PC-9 (cell line): ENCODE data around the gene HCST. TPM values are rescaled to one million over a fixed set of nuclear protein-coding genes. Genes with fewer than 3 reads are reported as not detected.

ENCODE experiments used
- BruUV-seq: library from RNA; stranded (reverse); fragments of 400-500 nt; replicated peaks from 2 replicates; lab custom pipeline; 2021; lab: Mats Ljungman, UMichigan
- CTCF ChIA-PET: fragments of 300-600 bp; sonication (Branson Sonifier 250); formaldehyde crosslinking; loops from one replicate; lab custom pipeline; 2022; ENCODE audit warnings: antibody characterized with exemption; lab: Charles Lee
- POLR2A ChIA-PET: fragments of 300-600 bp; sonication (Branson Sonifier 250); formaldehyde crosslinking; loops from one replicate; lab custom pipeline; 2022; ENCODE audit warnings: antibody characterized with exemption; ENCODE audit not compliant: unreplicated experiment; lab: Charles Lee
- DNase-seq, 2 experiments: peaks; one replicate each; pipeline versions ENCODE4 v3.0.0 to v3.0.0-alpha.2; 2015 to 2022; ENCODE audit warnings: mixed read lengths in 1 of 2
- H2AFZ ChIP-seq: fragments of 200-600 bp; sonication (generic); 2 replicates; pipeline ENCODE4 v1.8.1; 2017; ENCODE audit warnings: antibody characterized with exemption
- H3F3A ChIP-seq: fragments of 200-600 bp; sonication (generic); 2 replicates; pipeline ENCODE4 v1.8.1; 2017; ENCODE audit warnings: antibody characterized with exemption, mild to moderate bottlenecking, low read depth; ENCODE audit not compliant: insufficient read depth
- H3K27ac ChIP-seq: fragments of 200-600 bp; sonication (generic); 2 replicates; pipeline ENCODE4 v1.6.1; 2016; ENCODE audit warnings: mixed run types
- H3K27me3 ChIP-seq: fragments of 200-600 bp; sonication (generic); 2 replicates; pipeline ENCODE4 v1.6.1; 2016; ENCODE audit warnings: low read depth, mixed run types; ENCODE audit not compliant: insufficient read depth
- H3K36me3 ChIP-seq: fragments of 200-600 bp; sonication (generic); 2 replicates; pipeline ENCODE4 v1.6.1; 2016; ENCODE audit warnings: low read depth, mixed run types
- H3K4me1 ChIP-seq: fragments of 200-600 bp; sonication (generic); replicated peaks from 2 replicates; pipeline ENCODE4 v1.6.1; 2016; ENCODE audit warnings: mixed run types; ENCODE audit not compliant: insufficient read depth
- H3K4me2 ChIP-seq: fragments of 200-600 bp; sonication (generic); 2 replicates; pipeline ENCODE4 v1.6.1; 2017; ENCODE audit warnings: mixed run types
- H3K4me3 ChIP-seq: fragments of 200-600 bp; sonication (generic); 2 replicates; pipeline ENCODE4 v1.6.1; 2016; ENCODE audit warnings: mixed run types
- H3K79me2 ChIP-seq: fragments of 200-600 bp; sonication (generic); 2 replicates; pipeline ENCODE4 v1.6.1; 2017; ENCODE audit warnings: low read depth, mixed run types
- H3K9me2 ChIP-seq: fragments of 200-600 bp; sonication (generic); 2 replicates; pipeline ENCODE4 v1.8.1; 2017; ENCODE audit warnings: mild to moderate bottlenecking; ENCODE audit not compliant: insufficient read depth
- H3K9me3 ChIP-seq: fragments of 200-600 bp; sonication (generic); 2 replicates; pipeline ENCODE4 v1.8.1; 2016; ENCODE audit warnings: low read depth; ENCODE audit not compliant: insufficient read depth
- H4K20me1 ChIP-seq: fragments of 200-600 bp; sonication (generic); 2 replicates; pipeline ENCODE4 v1.8.1; 2017; ENCODE audit not compliant: insufficient read depth
- CTCF ChIP-seq: fragments of 200-600 bp; sonication (generic); conservative IDR thresholded peaks from 2 replicates; pipeline ENCODE4 v1.6.1; 2017; ENCODE audit warnings: mixed run types, antibody characterized with exemption, mild to moderate bottlenecking, moderate library complexity
- EZH2 ChIP-seq: fragments of 200-600 bp; sonication (generic); IDR thresholded peaks from 2 replicates; pipeline ENCODE4 v1.8.0; 2017; ENCODE audit warnings: antibody characterized with exemption, low read depth
- intact Hi-C: fragments of 100-400 bp; cut with micrococcal nuclease; formaldehyde crosslinking; loops from one replicate; pipeline ENCODE4 v1.10.0; 2022; ENCODE audit not compliant: unreplicated experiment
- total RNA-seq: library from RNA; stranded (reverse); gene quantifications from 2 replicates; pipeline ENCODE4 v1.2.3, GENCODE V29; 2021

Gene HCST
- total RNA-seq, 1 experiment from 2014 or later, result 1.8 TPM

GRCh38 chr19:35945121-35945790 lies 42.9 kb downstream of the HCST start:
- Histone ChIP-seq H3K79me2 (no peaks in the 10 kb centered on the region), H3K4me3 (no peak overlapping the region), H3K4me1 (no peaks in the 10 kb centered on the region), H4K20me1 (no peaks in the 10 kb centered on the region; the same call in 1 of the 2 replicates), H2AFZ (no peak overlapping the region), H3K9me3 (no peaks in the 10 kb centered on the region), H3K9me2 (no peaks in the 10 kb centered on the region), H3F3A (no peaks in the 10 kb centered on the region), H3K36me3 (no peaks in the 10 kb centered on the region), H3K27ac (no peak overlapping the region), H3K27me3 (peaks cover 3% of the 10 kb centered on the region; the same call in 1 of the 2 replicates), H3K4me2 (no peak overlapping the region)
- no TSS peak for BruUV-seq
- intact Hi-C loops, result no loop called here
- no peak for TF ChIP-seq CTCF
- DNase-seq, result no peak
- CTCF ChIA-PET, result interaction anchor here (0.5 kb wide), 1 partner anchor 37 kb away, joined by 13 read pairs; no protein-coding TSS in a partner anchor
- POLR2A ChIA-PET, result no interaction called here

- intact Hi-C loops, result no loop called here
- Histone ChIP-seq H3K4me3 (no peak overlapping the region), H3K36me3 (no peaks in the 10 kb centered on the region), H3K9me2 (no peaks in the 10 kb centered on the region), H3K27me3 (peaks cover 6% of the 10 kb centered on the region), H3K79me2 (no peaks in the 10 kb centered on the region), H3K4me2 (no peak overlapping the region), H3K9me3 (no peaks in the 10 kb centered on the region), H2AFZ (no peak overlapping the region), H3F3A (no peaks in the 10 kb centered on the region), H4K20me1 (no peaks in the 10 kb centered on the region; the same call in 1 of the 2 replicates), H3K27ac (no peak overlapping the region), H3K4me1 (no peaks in the 10 kb centered on the region)
- DNase-seq, result no peak
- ChIA-PET POLR2A (interaction anchor here (0.7 kb wide), 1 partner anchor 68 kb away, joined by 4 read pairs; the partner anchor contains the start of gene ALKBH6), CTCF (no interaction called here)
- BruUV-seq, result no TSS peak
- TF ChIP-seq EZH2 (no peak), CTCF (no peak)
These were observed 43.9 kb downstream of the HCST start for GRCh38 chr19:35946203-35946602.

- H3K4me3 ChIP-seq, result no peak overlapping the region
- no TSS peak for BruUV-seq
- no peak overlapping the region for H3K27ac ChIP-seq
- intact Hi-C loops, result no loop called here
- H3K79me2 ChIP-seq, result no peaks in the 10 kb centered on the region
- H3K9me3 ChIP-seq, result no peaks in the 10 kb centered on the region
- H3F3A ChIP-seq, result no peaks in the 10 kb centered on the region
- no peaks in the 10 kb centered on the region for H3K4me1 ChIP-seq
- TF ChIP-seq CTCF (no peak), EZH2 (no peak)
- H3K9me2 ChIP-seq, result no peaks in the 10 kb centered on the region
- no peak overlapping the region for H2AFZ ChIP-seq
- POLR2A ChIA-PET, result interaction anchor here (0.7 kb wide), 1 partner anchor 104 kb away, joined by 3 read pairs; no protein-coding TSS in a partner anchor
- no peaks in the 10 kb centered on the region; the same call in 1 of the 2 replicates for H4K20me1 ChIP-seq
- H3K4me2 ChIP-seq, result no peak overlapping the region
- no peak for DNase-seq
- CTCF ChIA-PET, result interaction anchor here (0.6 to 1.5 kb wide), 4 partner anchors 13 to 164 kb away, joined by 3 to 11 read pairs (median 3); no protein-coding TSS in a partner anchor
- H3K36me3 ChIP-seq, result no peaks in the 10 kb centered on the region
- H3K27me3 ChIP-seq, result peaks cover 21% of the 10 kb centered on the region
These were observed 46.8 kb downstream of the HCST start for GRCh38 chr19:35949131-35949530.

Other genes with a start within 250 kb of the HCST start
- 0.65 and 1.6 TPM in 2 replicates for gene UPK1A, start 236.0 kb upstream of the HCST start, total RNA-seq
- gene ZBTB32, start 198.0 kb upstream of the HCST start, total RNA-seq, result not detected in 2 replicates
- gene KMT2B, start 184.5 kb upstream of the HCST start, total RNA-seq, result 32.2 and 44.2 TPM in 2 replicates
- gene IGFLR1, start 160.1 kb upstream of the HCST start, total RNA-seq, result 8.6 and 9.7 TPM in 2 replicates
- 13.9 and 14.3 TPM in 2 replicates for gene U2AF1L4, start 157.1 kb upstream of the HCST start, total RNA-seq
- 106 and 130 TPM in 2 replicates for gene PSENEN, start 156.9 kb upstream of the HCST start, total RNA-seq
- 9.4 and 17.0 TPM in 2 replicates for gene LIN37, start 154.0 kb upstream of the HCST start, total RNA-seq
- gene HSPB6, start 145.5 kb upstream of the HCST start, total RNA-seq, result 2.5 and 2.7 TPM in 2 replicates
- gene PROSER3, start 144.4 kb upstream of the HCST start, total RNA-seq, result 38.0 and 52.2 TPM in 2 replicates
- gene ARHGAP33, start 127.0 kb upstream of the HCST start, total RNA-seq, result 17.4 and 21.3 TPM in 2 replicates
- not detected in 2 replicates for gene PRODH2, start 89.7 kb upstream of the HCST start, total RNA-seq
- gene NPHS1, start 50.0 kb upstream of the HCST start, total RNA-seq, result not detected in 2 replicates
- not detected in 2 replicates for gene KIRREL2, start 45.6 kb upstream of the HCST start, total RNA-seq
- 2.0 and 2.1 TPM in 2 replicates for gene APLP1, start 34.0 kb upstream of the HCST start, total RNA-seq
- gene NFKBID, start 2.0 kb upstream of the HCST start, total RNA-seq, result 15.7 and 27.5 TPM in 2 replicates
- gene TYROBP, start 5.8 kb downstream of the HCST start, total RNA-seq, result not detected in 2 replicates
- 10.5 and 14.7 TPM in 2 replicates for gene LRFN3, start 33.8 kb downstream of the HCST start, total RNA-seq
- gene SDHAF1, start 92.7 kb downstream of the HCST start, total RNA-seq, result 16.9 and 22.4 TPM in 2 replicates
- 36.6 and 39.5 TPM in 2 replicates for gene SYNE4, start 106.3 kb downstream of the HCST start, total RNA-seq
- 48.2 and 55.1 TPM in 2 replicates for gene ALKBH6, start 111.7 kb downstream of the HCST start, total RNA-seq
- gene CLIP3, start 130.3 kb downstream of the HCST start, total RNA-seq, result 4.2 and 5.0 TPM in 2 replicates
- gene THAP8, start 151.8 kb downstream of the HCST start, total RNA-seq, result 5.2 and 6.2 TPM in 2 replicates
- 14.0 and 17.0 TPM in 2 replicates for gene WDR62, start 152.4 kb downstream of the HCST start, total RNA-seq
- gene OVOL3, start 208.6 kb downstream of the HCST start, total RNA-seq, result not detected in 2 replicates
- 92.2 and 131 TPM in 2 replicates for gene POLR2I, start 212.3 kb downstream of the HCST start, total RNA-seq
- 126 and 150 TPM in 2 replicates for gene TBCB, start 212.9 kb downstream of the HCST start, total RNA-seq
- 1,014 and 1,177 TPM in 2 replicates for gene CAPNS1, start 237.5 kb downstream of the HCST start, total RNA-seq
- not detected in 2 replicates for gene COX7A1, start 249.9 kb downstream of the HCST start, total RNA-seq